ENCODE measurements around the gene AKAP6. TPM values are rescaled to one million over a fixed set of nuclear protein-coding genes. Genes with fewer than 3 reads are reported as not detected.

The AKAP6 gene
- total and polyA plus RNA-seq, 2 of the 8 experiments (the other 6 are each of a cell fraction or from before 2014, with no cell fraction given), result 0.09 to 0.89 TPM

GRCh38 chr14:32468955-32469354 lies 139.9 kb downstream of the AKAP6 start:
- Histone ChIP-seq H2BK120ac (replicated peaks; ENCODE audit: low read depth, low read length) (no peak overlapping the region), H2BK15ac (ENCODE audit: low read length) (no peak overlapping the region), H4K20me1 (replicated peaks in 1 of 2; ENCODE audit: control insufficient read depth in 1 of 2, insufficient read depth in 2 of 2, low read length in 2 of 2) (no peaks in the 10 kb centered on the region), H4K5ac (ENCODE audit: insufficient read length, low read depth, low read length) (no peak overlapping the region), H3K27ac (ENCODE audit: low read depth, low read length) (no peak overlapping the region), H3K79me2 (ENCODE audit: control insufficient read depth in 1 of 2, insufficient read depth in 2 of 2, low read length in 2 of 2) (no peaks in the 10 kb centered on the region), H3K79me1 (ENCODE audit: low read depth, low read length) (no peaks in the 10 kb centered on the region), H3K23ac (ENCODE audit: insufficient read length) (no peak overlapping the region), H2BK12ac (ENCODE audit: low read depth, low read length) (no peak overlapping the region), H3K9me3 (ENCODE audit: insufficient read depth in 2 of 2, low read depth in 1 of 2, low read length in 1 of 2) (no peaks in the 10 kb centered on the region), H3K23me2 (ENCODE audit: low read depth, low read length) (no peaks in the 10 kb centered on the region), H2BK5ac (ENCODE audit: low read depth, low read length) (no peak overlapping the region), H3K56ac (replicated peaks; ENCODE audit: insufficient read length, low read depth, low read length) (no peak overlapping the region), H2AFZ (ENCODE audit: low read length) (no peak overlapping the region; the same call in 1 of the 2 replicates), H3K4ac (replicated peaks; ENCODE audit: insufficient read length, low read depth, low read length) (no peak overlapping the region), H3K9ac (replicated peaks in 1 of 4; ENCODE audit: extremely low read depth in 1 of 4, low read depth in 3 of 4, low read length in 3 of 4) (no peak overlapping the region), H3K36me3 (ENCODE audit: control insufficient read depth in 2 of 4, insufficient read depth in 4 of 4, low read length in 3 of 4) (no peaks in the 10 kb centered on the region), H3K4me3 (ENCODE audit: extremely low read depth in 1 of 4, insufficient read depth in 2 of 4, low read depth in 3 of 4, low read length in 4 of 4) (no peak overlapping the region), H2BK20ac (ENCODE audit: low read length) (no peak overlapping the region), H3K14ac (ENCODE audit: insufficient read length) (no peak overlapping the region), H3K27me3 (replicated peaks in 1 of 4; ENCODE audit: control insufficient read depth in 3 of 4, extremely low read depth in 1 of 4, insufficient read depth in 3 of 4, low read length in 3 of 4) (no peaks in the 10 kb centered on the region), H4K8ac (ENCODE audit: extremely low read depth, insufficient read depth, low read length) (no peak overlapping the region), H4K91ac (replicated peaks; ENCODE audit: insufficient read length, low read length) (no peak overlapping the region), H3K18ac (ENCODE audit: extremely low read depth, low read length) (no peak overlapping the region), H2AK5ac (ENCODE audit: low read depth, low read length) (no peak overlapping the region), H3K4me2 (ENCODE audit: insufficient read depth in 1 of 2, low read depth in 2 of 2, low read length in 2 of 2) (no peak overlapping the region), H3K4me1 (replicated peaks in 1 of 4; ENCODE audit: control insufficient read depth in 3 of 4, insufficient read depth in 4 of 4, low read length in 3 of 4) (peaks cover 0 to 9% (median 3%) of the 10 kb centered on the region in 4 experiments; a peak in 3 of 7 replicates)
- 83% methylated on average over 2 of the region's 2 CpGs; no CpG with 5 or more reads in 1 of the 2 experiments for WGBS, 2 experiments (ENCODE audit: extremely low coverage in 1 of 2, insufficient coverage in 1 of 2, insufficient read length in 1 of 2, insufficient replicate concordance in 2 of 2, low coverage in 1 of 2, low lambda C conversion rate in 2 of 2, missing lambda C conversion rate in 1 of 2)
- DNase-seq (ENCODE audit: low read depth in 1 of 2, low spot score in 2 of 2) (no peak), FAIRE-seq (no peak)
- CTCF ChIA-PET (ENCODE audit: partially characterized antibody), result interaction anchor here (0.6 to 1.9 kb wide), 9 partner anchors 17 to 1500 kb away, joined by 3 to 10 read pairs (median 4); no protein-coding TSS in a partner anchor
- POLR2A ChIA-PET (ENCODE audit: partially characterized antibody), result no interaction called here
- TF ChIP-seq, protein P1, sequence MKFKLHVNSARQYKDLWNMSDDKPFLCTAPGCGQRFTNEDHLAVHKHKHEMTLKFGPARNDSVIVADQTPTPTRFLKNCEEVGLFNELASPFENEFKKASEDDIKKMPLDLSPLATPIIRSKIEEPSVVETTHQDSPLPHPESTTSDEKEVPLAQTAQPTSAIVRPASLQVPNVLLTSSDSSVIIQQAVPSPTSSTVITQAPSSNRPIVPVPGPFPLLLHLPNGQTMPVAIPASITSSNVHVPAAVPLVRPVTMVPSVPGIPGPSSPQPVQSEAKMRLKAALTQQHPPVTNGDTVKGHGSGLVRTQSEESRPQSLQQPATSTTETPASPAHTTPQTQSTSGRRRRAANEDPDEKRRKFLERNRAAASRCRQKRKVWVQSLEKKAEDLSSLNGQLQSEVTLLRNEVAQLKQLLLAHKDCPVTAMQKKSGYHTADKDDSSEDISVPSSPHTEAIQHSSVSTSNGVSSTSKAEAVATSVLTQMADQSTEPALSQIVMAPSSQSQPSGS (IDR thresholded peaks at IDR 0.05; ENCODE audit: low read length), result no peak
- TF ChIP-seq ATF3 (IDR thresholded peaks at IDR 0.05; ENCODE audit: insufficient read depth, low read depth, low read length), result no peak
- TF ChIP-seq POU5F1 (IDR thresholded peaks at IDR 0.05; ENCODE audit: low read depth, low read length), result no peak
- TF ChIP-seq BRCA1 (IDR thresholded peaks at IDR 0.05; ENCODE audit: low read depth, low read length), result no peak
- no peak for TF ChIP-seq SIN3A (conservative IDR thresholded peaks at IDR 0.05 in 1 of 2, IDR thresholded peaks at IDR 0.05 in 1 of 2; ENCODE audit: low read depth in 1 of 2, low read length in 2 of 2)
- no peak for TF ChIP-seq NRF1 (IDR thresholded peaks at IDR 0.05; ENCODE audit: low read depth, low read length)
- TF ChIP-seq NANOG (IDR thresholded peaks at IDR 0.05; ENCODE audit: insufficient read depth, low read depth, low read length, poor library complexity, severe bottlenecking), result no peak
